GM23338 (cell line): Measurements from ENCODE around the gene ANAPC13. TPM values are rescaled to one million over a fixed set of nuclear protein-coding genes. Genes with fewer than 3 reads are reported as not detected.

Experiments
- ATAC-seq: fragments of 200-7000 bp; cut with Tn5 transposase; 3 replicates; pipeline ENCODE4 v1.9.1; 2020
- DNase-seq: peaks from one replicate; pipeline ENCODE4 v3.0.0-alpha.2; 2015; ENCODE audit warnings: low spot score
- H2AFZ ChIP-seq: fragments of 200-600 bp; sonication (generic); 2 replicates; pipeline ENCODE4 v1.8.0; 2016; ENCODE audit warnings: antibody characterized with exemption, mild to moderate bottlenecking, moderate library complexity
- H3F3A ChIP-seq: fragments of 200-600 bp; sonication (generic); replicated peaks from 2 replicates; pipeline ENCODE4 v1.8.0; 2017; ENCODE audit warnings: antibody characterized with exemption, mixed run types, low read depth
- H3K27ac ChIP-seq: fragments of 200-600 bp; sonication (generic); 2 replicates; pipeline ENCODE4 v1.6.1; 2016; ENCODE audit warnings: low read depth
- H3K27me3 ChIP-seq: fragments of 200-600 bp; sonication (generic); 2 replicates; pipeline ENCODE4 v1.8.0; 2016; ENCODE audit warnings: mild to moderate bottlenecking, mixed run types, moderate library complexity; ENCODE audit not compliant: insufficient read depth
- H3K36me3 ChIP-seq: fragments of 200-600 bp; sonication (generic); 2 replicates; pipeline ENCODE4 v1.8.0; 2016; ENCODE audit warnings: mild to moderate bottlenecking; ENCODE audit not compliant: insufficient read depth
- H3K4me1 ChIP-seq: fragments of 200-600 bp; sonication (generic); 2 replicates; pipeline ENCODE4 v1.8.0; 2016; ENCODE audit warnings: mild to moderate bottlenecking, moderate library complexity; ENCODE audit not compliant: insufficient read depth
- H3K4me2 ChIP-seq: fragments of 200-600 bp; sonication (generic); 2 replicates; pipeline ENCODE4 v1.7.1; 2017; ENCODE audit warnings: mixed run types
- H3K4me3 ChIP-seq: fragments of 200-600 bp; sonication (generic); 2 replicates; pipeline ENCODE4 v1.6.1; 2016; ENCODE audit warnings: mixed run types
- H3K79me2 ChIP-seq: fragments of 200-600 bp; sonication (generic); replicated peaks from 2 replicates; pipeline ENCODE4 v1.8.0; 2017; ENCODE audit warnings: mild to moderate bottlenecking; ENCODE audit not compliant: insufficient read depth
- H3K9me2 ChIP-seq: fragments of 200-600 bp; sonication (generic); 2 replicates; pipeline ENCODE4 v1.8.0; 2017; ENCODE audit not compliant: insufficient read depth
- H4K20me1 ChIP-seq: fragments of 200-600 bp; sonication (generic); replicated peaks from 2 replicates; pipeline ENCODE4 v1.8.0; 2017; ENCODE audit warnings: mild to moderate bottlenecking; ENCODE audit not compliant: insufficient read depth
- H3K27ac Mint-ChIP-seq: 2 replicates; pipeline ENCODE4 v1.8.0; 2020; ENCODE audit warnings: inconsistent platforms, mild to moderate bottlenecking, moderate library complexity, mixed read lengths
- H3K27me3 Mint-ChIP-seq: 3 replicates; pipeline ENCODE4 v1.8.0; 2022; ENCODE audit warnings: low read depth, mild to moderate bottlenecking, moderate library complexity, mixed read lengths, inconsistent platforms; ENCODE audit not compliant: insufficient read depth, poor library complexity
- H3K36me3 Mint-ChIP-seq: 3 replicates; pipeline ENCODE4 v1.8.0; 2021; ENCODE audit warnings: low read depth, mild to moderate bottlenecking, inconsistent platforms, moderate library complexity, mixed read lengths
- H3K4me1 Mint-ChIP-seq: 3 replicates; pipeline ENCODE4 v1.8.0; 2020; ENCODE audit warnings: mild to moderate bottlenecking, inconsistent platforms, mixed read lengths
- H3K4me3 Mint-ChIP-seq: 3 replicates; pipeline ENCODE4 v1.8.0; 2021; ENCODE audit warnings: moderate library complexity, mild to moderate bottlenecking, inconsistent platforms, mixed read lengths
- H3K9me3 Mint-ChIP-seq: 3 replicates; pipeline ENCODE4 v1.8.0; 2020; ENCODE audit warnings: moderate library complexity, mild to moderate bottlenecking, inconsistent platforms, mixed read lengths
- CREB1 ChIP-seq: fragments of 250-450 bp; sonication (Bioruptor Pico); IDR thresholded peaks from 2 replicates; pipeline ENCODE4 v1.5.0; 2020; ENCODE audit warnings: low read depth, mild to moderate bottlenecking, moderate library complexity
- JUNB ChIP-seq: IDR thresholded peaks from one replicate; pipeline ENCODE4 v1.6.1; 2016; ENCODE audit warnings: antibody characterized with exemption; ENCODE audit not compliant: unreplicated experiment
- NANOG ChIP-seq: IDR thresholded peaks from 2 replicates; pipeline ENCODE4 v1.6.1; 2016; ENCODE audit warnings: antibody characterized with exemption, borderline replicate concordance
- POLR2AphosphoS5 ChIP-seq: IDR thresholded peaks from 2 replicates; pipeline ENCODE4 v1.6.1; 2016; ENCODE audit warnings: antibody characterized with exemption, low read depth
- ZNF114 ChIP-seq: fragments of 250-450 bp; sonication (Bioruptor Pico); IDR thresholded peaks from 2 replicates; pipeline ENCODE4 v1.5.0; 2020; ENCODE audit warnings: mild to moderate bottlenecking, moderate library complexity
- polyA plus RNA-seq: library from polyadenylated mRNA; unstranded; fragments of >200 nt; fragmentation: Nextera tagmentation; extraction: Ambion mirVana; gene quantifications from 2 replicates; pipeline ENCODE4 v1.2.1, GENCODE V29; 2016
- total RNA-seq: library from RNA; depleted of rRNA; stranded (reverse); fragments of >200 nt; shearing (Covaris generic); gene quantifications from 2 replicates; pipeline ENCODE4 v1.2.3, GENCODE V29; 2014
- TF ChIP-seq, protein P1 (sequence below): fragments of 250-450 bp; sonication (Bioruptor Pico); IDR thresholded peaks from 2 replicates; pipeline ENCODE4 v1.5.0; 2020; ENCODE audit warnings: mild to moderate bottlenecking, moderate library complexity
- TF ChIP-seq, protein P2 (sequence below): IDR thresholded peaks from 2 replicates; pipeline ENCODE4 v1.6.1; 2016; ENCODE audit warnings: antibody characterized with exemption
- TF ChIP-seq, protein P3 (sequence below): IDR thresholded peaks from one replicate; pipeline ENCODE4 v1.6.1; 2018; ENCODE audit warnings: antibody characterized with exemption; ENCODE audit not compliant: unreplicated experiment
- TF ChIP-seq, protein P4 (sequence below), 2 experiments: fragments of 200-600 bp in 1 of 2; sonication (generic) in 1 of 2; conservative IDR thresholded peaks; 2 replicates each; pipeline versions ENCODE4 v1.5.1 to v1.6.1; 2016 to 2017; ENCODE audit warnings: antibody characterized with exemption in 2 of 2, low read depth in 2 of 2, mild to moderate bottlenecking in 2 of 2, moderate library complexity in 1 of 2

The ANAPC13 gene
- total and polyA plus RNA-seq, 2 experiments from 2014 or later: 44.4 to 76.8 TPM

- TF ChIP-seq, protein P1, sequence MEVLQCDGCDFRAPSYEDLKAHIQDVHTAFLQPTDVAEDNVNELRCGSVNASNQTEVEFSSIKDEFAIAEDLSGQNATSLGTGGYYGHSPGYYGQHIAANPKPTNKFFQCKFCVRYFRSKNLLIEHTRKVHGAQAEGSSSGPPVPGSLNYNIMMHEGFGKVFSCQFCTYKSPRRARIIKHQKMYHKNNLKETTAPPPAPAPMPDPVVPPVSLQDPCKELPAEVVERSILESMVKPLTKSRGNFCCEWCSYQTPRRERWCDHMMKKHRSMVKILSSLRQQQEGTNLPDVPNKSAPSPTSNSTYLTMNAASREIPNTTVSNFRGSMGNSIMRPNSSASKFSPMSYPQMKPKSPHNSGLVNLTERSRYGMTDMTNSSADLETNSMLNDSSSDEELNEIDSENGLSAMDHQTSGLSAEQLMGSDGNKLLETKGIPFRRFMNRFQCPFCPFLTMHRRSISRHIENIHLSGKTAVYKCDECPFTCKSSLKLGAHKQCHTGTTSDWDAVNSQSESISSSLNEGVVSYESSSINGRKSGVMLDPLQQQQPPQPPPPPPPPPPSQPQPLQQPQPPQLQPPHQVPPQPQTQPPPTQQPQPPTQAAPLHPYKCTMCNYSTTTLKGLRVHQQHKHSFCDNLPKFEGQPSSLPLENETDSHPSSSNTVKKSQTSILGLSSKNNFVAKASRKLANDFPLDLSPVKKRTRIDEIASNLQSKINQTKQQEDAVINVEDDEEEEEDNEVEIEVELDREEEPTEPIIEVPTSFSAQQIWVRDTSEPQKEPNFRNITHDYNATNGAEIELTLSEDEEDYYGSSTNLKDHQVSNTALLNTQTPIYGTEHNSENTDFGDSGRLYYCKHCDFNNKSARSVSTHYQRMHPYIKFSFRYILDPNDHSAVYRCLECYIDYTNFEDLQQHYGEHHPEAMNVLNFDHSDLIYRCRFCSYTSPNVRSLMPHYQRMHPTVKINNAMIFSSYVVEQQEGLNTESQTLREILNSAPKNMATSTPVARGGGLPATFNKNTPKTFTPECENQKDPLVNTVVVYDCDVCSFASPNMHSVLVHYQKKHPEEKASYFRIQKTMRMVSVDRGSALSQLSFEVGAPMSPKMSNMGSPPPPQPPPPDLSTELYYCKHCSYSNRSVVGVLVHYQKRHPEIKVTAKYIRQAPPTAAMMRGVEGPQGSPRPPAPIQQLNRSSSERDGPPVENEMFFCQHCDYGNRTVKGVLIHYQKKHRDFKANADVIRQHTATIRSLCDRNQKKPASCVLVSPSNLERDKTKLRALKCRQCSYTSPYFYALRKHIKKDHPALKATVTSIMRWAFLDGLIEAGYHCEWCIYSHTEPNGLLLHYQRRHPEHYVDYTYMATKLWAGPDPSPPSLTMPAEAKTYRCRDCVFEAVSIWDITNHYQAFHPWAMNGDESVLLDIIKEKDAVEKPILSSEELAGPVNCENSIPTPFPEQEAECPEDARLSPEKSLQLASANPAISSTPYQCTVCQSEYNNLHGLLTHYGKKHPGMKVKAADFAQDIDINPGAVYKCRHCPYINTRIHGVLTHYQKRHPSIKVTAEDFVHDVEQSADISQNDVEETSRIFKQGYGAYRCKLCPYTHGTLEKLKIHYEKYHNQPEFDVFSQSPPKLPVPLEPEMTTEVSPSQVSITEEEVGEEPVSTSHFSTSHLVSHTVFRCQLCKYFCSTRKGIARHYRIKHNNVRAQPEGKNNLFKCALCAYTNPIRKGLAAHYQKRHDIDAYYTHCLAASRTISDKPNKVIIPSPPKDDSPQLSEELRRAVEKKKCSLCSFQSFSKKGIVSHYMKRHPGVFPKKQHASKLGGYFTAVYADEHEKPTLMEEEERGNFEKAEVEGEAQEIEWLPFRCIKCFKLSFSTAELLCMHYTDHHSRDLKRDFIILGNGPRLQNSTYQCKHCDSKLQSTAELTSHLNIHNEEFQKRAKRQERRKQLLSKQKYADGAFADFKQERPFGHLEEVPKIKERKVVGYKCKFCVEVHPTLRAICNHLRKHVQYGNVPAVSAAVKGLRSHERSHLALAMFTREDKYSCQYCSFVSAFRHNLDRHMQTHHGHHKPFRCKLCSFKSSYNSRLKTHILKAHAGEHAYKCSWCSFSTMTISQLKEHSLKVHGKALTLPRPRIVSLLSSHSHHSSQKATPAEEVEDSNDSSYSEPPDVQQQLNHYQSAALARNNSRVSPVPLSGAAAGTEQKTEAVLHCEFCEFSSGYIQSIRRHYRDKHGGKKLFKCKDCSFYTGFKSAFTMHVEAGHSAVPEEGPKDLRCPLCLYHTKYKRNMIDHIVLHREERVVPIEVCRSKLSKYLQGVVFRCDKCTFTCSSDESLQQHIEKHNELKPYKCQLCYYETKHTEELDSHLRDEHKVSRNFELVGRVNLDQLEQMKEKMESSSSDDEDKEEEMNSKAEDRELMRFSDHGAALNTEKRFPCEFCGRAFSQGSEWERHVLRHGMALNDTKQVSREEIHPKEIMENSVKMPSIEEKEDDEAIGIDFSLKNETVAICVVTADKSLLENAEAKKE: no peak
- TF ChIP-seq, protein P2, sequence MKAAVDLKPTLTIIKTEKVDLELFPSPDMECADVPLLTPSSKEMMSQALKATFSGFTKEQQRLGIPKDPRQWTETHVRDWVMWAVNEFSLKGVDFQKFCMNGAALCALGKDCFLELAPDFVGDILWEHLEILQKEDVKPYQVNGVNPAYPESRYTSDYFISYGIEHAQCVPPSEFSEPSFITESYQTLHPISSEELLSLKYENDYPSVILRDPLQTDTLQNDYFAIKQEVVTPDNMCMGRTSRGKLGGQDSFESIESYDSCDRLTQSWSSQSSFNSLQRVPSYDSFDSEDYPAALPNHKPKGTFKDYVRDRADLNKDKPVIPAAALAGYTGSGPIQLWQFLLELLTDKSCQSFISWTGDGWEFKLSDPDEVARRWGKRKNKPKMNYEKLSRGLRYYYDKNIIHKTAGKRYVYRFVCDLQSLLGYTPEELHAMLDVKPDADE: no peak
Measured at GRCh38 chr3:134511500-134511899, 25.7 kb upstream of the ANAPC13 start (continued).

- DNase-seq (no peak), ATAC-seq (peak; percentile 51; the same call in 1 of the 3 replicates)
- peaks cover 4% of the 10 kb centered on the region for H3K27me3 Mint-ChIP-seq
- H3K4me3 ChIP-seq: no peak overlapping the region
- H3K36me3 Mint-ChIP-seq: no peaks in the 10 kb centered on the region
- H3K79me2 ChIP-seq: peaks cover 41% of the 10 kb centered on the region
- H3K27ac Mint-ChIP-seq: no peak overlapping the region
- H4K20me1 ChIP-seq: peaks cover 2% of the 10 kb centered on the region; the same call in 1 of the 2 replicates
- H3K9me3 Mint-ChIP-seq: no peaks in the 10 kb centered on the region
- no peak overlapping the region for H3K4me3 Mint-ChIP-seq
- no peaks in the 10 kb centered on the region for H3K27me3 ChIP-seq
- no peak overlapping the region for H3K4me2 ChIP-seq
- no peaks in the 10 kb centered on the region for H3K9me2 ChIP-seq
- no peak overlapping the region for H3K27ac ChIP-seq
- peaks cover 7% of the 10 kb centered on the region; the same call in 2 of the 3 replicates for H3K4me1 Mint-ChIP-seq
- no peaks in the 10 kb centered on the region for H3K36me3 ChIP-seq
- H3K4me1 ChIP-seq: no peaks in the 10 kb centered on the region
- H2AFZ ChIP-seq: no peak overlapping the region
- H3F3A ChIP-seq: no peaks in the 10 kb centered on the region
- no peak for TF ChIP-seq NANOG
- TF ChIP-seq CREB1: no peak
- no peak for TF ChIP-seq ZNF114 (CRISPR knock-in tag)
- TF ChIP-seq, protein P3, sequence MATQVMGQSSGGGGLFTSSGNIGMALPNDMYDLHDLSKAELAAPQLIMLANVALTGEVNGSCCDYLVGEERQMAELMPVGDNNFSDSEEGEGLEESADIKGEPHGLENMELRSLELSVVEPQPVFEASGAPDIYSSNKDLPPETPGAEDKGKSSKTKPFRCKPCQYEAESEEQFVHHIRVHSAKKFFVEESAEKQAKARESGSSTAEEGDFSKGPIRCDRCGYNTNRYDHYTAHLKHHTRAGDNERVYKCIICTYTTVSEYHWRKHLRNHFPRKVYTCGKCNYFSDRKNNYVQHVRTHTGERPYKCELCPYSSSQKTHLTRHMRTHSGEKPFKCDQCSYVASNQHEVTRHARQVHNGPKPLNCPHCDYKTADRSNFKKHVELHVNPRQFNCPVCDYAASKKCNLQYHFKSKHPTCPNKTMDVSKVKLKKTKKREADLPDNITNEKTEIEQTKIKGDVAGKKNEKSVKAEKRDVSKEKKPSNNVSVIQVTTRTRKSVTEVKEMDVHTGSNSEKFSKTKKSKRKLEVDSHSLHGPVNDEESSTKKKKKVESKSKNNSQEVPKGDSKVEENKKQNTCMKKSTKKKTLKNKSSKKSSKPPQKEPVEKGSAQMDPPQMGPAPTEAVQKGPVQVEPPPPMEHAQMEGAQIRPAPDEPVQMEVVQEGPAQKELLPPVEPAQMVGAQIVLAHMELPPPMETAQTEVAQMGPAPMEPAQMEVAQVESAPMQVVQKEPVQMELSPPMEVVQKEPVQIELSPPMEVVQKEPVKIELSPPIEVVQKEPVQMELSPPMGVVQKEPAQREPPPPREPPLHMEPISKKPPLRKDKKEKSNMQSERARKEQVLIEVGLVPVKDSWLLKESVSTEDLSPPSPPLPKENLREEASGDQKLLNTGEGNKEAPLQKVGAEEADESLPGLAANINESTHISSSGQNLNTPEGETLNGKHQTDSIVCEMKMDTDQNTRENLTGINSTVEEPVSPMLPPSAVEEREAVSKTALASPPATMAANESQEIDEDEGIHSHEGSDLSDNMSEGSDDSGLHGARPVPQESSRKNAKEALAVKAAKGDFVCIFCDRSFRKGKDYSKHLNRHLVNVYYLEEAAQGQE: no peak
- no peak for TF ChIP-seq JUNB
- TF ChIP-seq, protein P2: no peak
- no peak for TF ChIP-seq POLR2AphosphoS5
- TF ChIP-seq, protein P4, sequence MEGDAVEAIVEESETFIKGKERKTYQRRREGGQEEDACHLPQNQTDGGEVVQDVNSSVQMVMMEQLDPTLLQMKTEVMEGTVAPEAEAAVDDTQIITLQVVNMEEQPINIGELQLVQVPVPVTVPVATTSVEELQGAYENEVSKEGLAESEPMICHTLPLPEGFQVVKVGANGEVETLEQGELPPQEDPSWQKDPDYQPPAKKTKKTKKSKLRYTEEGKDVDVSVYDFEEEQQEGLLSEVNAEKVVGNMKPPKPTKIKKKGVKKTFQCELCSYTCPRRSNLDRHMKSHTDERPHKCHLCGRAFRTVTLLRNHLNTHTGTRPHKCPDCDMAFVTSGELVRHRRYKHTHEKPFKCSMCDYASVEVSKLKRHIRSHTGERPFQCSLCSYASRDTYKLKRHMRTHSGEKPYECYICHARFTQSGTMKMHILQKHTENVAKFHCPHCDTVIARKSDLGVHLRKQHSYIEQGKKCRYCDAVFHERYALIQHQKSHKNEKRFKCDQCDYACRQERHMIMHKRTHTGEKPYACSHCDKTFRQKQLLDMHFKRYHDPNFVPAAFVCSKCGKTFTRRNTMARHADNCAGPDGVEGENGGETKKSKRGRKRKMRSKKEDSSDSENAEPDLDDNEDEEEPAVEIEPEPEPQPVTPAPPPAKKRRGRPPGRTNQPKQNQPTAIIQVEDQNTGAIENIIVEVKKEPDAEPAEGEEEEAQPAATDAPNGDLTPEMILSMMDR (conservative IDR thresholded peaks at IDR 0.05; ENCODE audit: low read depth in 2 of 2): no peak
Measured at GRCh38 chr3:134505485-134505884, 19.7 kb upstream of the ANAPC13 start.
